DND-41 (cell line): ENCODE measurements around the gene MIA.

Experiments
- CTCF ChIP-seq: IDR thresholded peaks from 2 replicates; pipeline ENCODE4 v1.5.1; 2012; ENCODE audit warnings: borderline replicate concordance, low read length, moderate library complexity, mild to moderate bottlenecking; ENCODE audit not compliant: poor library complexity, severe bottlenecking; ENCODE audit errors: extremely low read depth
- EZH2 ChIP-seq: IDR thresholded peaks from 3 replicates; pipeline ENCODE4 v1.6.1; 2012; ENCODE audit warnings: borderline replicate concordance, low read depth, mild to moderate bottlenecking, moderate library complexity, low read length, inconsistent platforms; ENCODE audit not compliant: severe bottlenecking

GRCh38 chr19:40777937-40778705 is 2.8 kb downstream of the MIA start, which contains the start of gene RAB4B:
- TF ChIP-seq EZH2 (no peak), CTCF (no peak)
